Duodenal mucosa (tissue), 2 donors: ENCODE data around the gene SH2D3C.

ENCODE experiments used
- H3K27ac ChIP-seq: one replicate; pipeline ENCODE4 v1.7.0; 2013; ENCODE audit warnings: low read depth, low read length
- H3K27me3 ChIP-seq, 2 donors: one replicate each; pipeline ENCODE4 v1.7.0; 2013; ENCODE audit warnings: low read length in 2 of 2, control low read depth in 1 of 2; ENCODE audit not compliant: insufficient read depth in 2 of 2, control insufficient read depth in 1 of 2
- H3K36me3 ChIP-seq, 2 donors: one replicate each; pipeline ENCODE4 v1.7.0; 2013; ENCODE audit warnings: low read length in 2 of 2, control low read depth in 1 of 2; ENCODE audit not compliant: insufficient read depth in 2 of 2, control insufficient read depth in 1 of 2
- H3K4me1 ChIP-seq, 2 donors: one replicate each; pipeline ENCODE4 v1.7.0; 2013; ENCODE audit warnings: low read length in 2 of 2, control low read depth in 1 of 2; ENCODE audit not compliant: insufficient read depth in 2 of 2, control insufficient read depth in 1 of 2
- H3K4me3 ChIP-seq, 2 donors: one replicate each; pipeline ENCODE4 v1.7.0; 2013; ENCODE audit warnings: low read length in 2 of 2, low read depth in 1 of 2
- H3K9ac ChIP-seq, 2 donors: one replicate each; pipeline ENCODE4 v1.7.0; 2013; ENCODE audit warnings: low read length in 2 of 2, low read depth in 1 of 2
- H3K9me3 ChIP-seq, 2 donors: one replicate each; pipeline ENCODE4 v1.7.0; 2013; ENCODE audit warnings: low read length in 2 of 2, control low read depth in 1 of 2; ENCODE audit not compliant: control insufficient read depth in 1 of 2

SH2D3C gene

GRCh38 chr9:127756233-127756632 lies 22.2 kb downstream of the SH2D3C start:
- no peaks in the 10 kb centered on the region for H3K9me3 ChIP-seq
- no peak overlapping the region for H3K27ac ChIP-seq
- peaks cover 0 to 5% of the 10 kb centered on the region in 2 donors for H3K27me3 ChIP-seq
- H3K4me1 ChIP-seq = no peaks in the 10 kb centered on the region
- H3K36me3 ChIP-seq = no peaks in the 10 kb centered on the region
- no peak overlapping the region for H3K4me3 ChIP-seq
- no peak overlapping the region for H3K9ac ChIP-seq

- H3K27ac ChIP-seq = no peak overlapping the region
- no peak overlapping the region for H3K4me3 ChIP-seq
- no peaks in the 10 kb centered on the region for H3K9me3 ChIP-seq
- H3K4me1 ChIP-seq = no peaks in the 10 kb centered on the region
- H3K9ac ChIP-seq = no peak overlapping the region
- H3K36me3 ChIP-seq = peaks cover 0 to 5% of the 10 kb centered on the region in 2 donors
- H3K27me3 ChIP-seq = peaks cover 0 to 7% of the 10 kb centered on the region in 2 donors
Observed at GRCh38 chr9:127755061-127756060, 23.1 kb downstream of the SH2D3C start.

GRCh38 chr9:127754099-127755060 lies 24.1 kb downstream of the SH2D3C start:
- Histone ChIP-seq H3K9me3 (no peaks in the 10 kb centered on the region), H3K4me3 (no peak overlapping the region), H3K4me1 (no peaks in the 10 kb centered on the region), H3K27me3 (peaks cover 0 to 7% of the 10 kb centered on the region in 2 donors), H3K9ac (no peak overlapping the region), H3K27ac (no peak overlapping the region), H3K36me3 (peaks cover 0 to 9% of the 10 kb centered on the region in 2 donors)

- no peak overlapping the region for H3K9ac ChIP-seq
- peaks cover 0 to 7% of the 10 kb centered on the region in 2 donors for H3K27me3 ChIP-seq
- no peaks in the 10 kb centered on the region for H3K9me3 ChIP-seq
- H3K4me1 ChIP-seq = no peaks in the 10 kb centered on the region
- H3K36me3 ChIP-seq = peaks cover 0 to 17% of the 10 kb centered on the region in 2 donors
- H3K27ac ChIP-seq = no peak overlapping the region
- no peak overlapping the region for H3K4me3 ChIP-seq
Observed at GRCh38 chr9:127753622-127754021, 24.8 kb downstream of the SH2D3C start.

- Histone ChIP-seq H3K36me3 (peaks cover under 1 to 20% of the 10 kb centered on the region in 2 donors), H3K4me1 (no peaks in the 10 kb centered on the region), H3K27me3 (peaks cover 0 to 7% of the 10 kb centered on the region in 2 donors), H3K9me3 (no peaks in the 10 kb centered on the region), H3K27ac (no peak overlapping the region), H3K4me3 (no peak overlapping the region), H3K9ac (no peak overlapping the region)
Observed at GRCh38 chr9:127753148-127753547, 25.3 kb downstream of the SH2D3C start.

GRCh38 chr9:127751269-127752054 lies 27.0 kb downstream of the SH2D3C start:
- H3K36me3 ChIP-seq = peaks cover 4 to 24% of the 10 kb centered on the region in 2 donors
- no peak overlapping the region for H3K9ac ChIP-seq
- no peaks in the 10 kb centered on the region for H3K9me3 ChIP-seq
- H3K4me3 ChIP-seq = no peak overlapping the region
- no peak overlapping the region for H3K27ac ChIP-seq
- no peaks in the 10 kb centered on the region for H3K4me1 ChIP-seq
- H3K27me3 ChIP-seq = peaks cover 0 to 7% of the 10 kb centered on the region in 2 donors

- peaks cover 0 to 3% of the 10 kb centered on the region in 2 donors for H3K27me3 ChIP-seq
- H3K27ac ChIP-seq = no peak overlapping the region
- no peaks in the 10 kb centered on the region for H3K4me1 ChIP-seq
- no peaks in the 10 kb centered on the region for H3K9me3 ChIP-seq
- no peak overlapping the region for H3K4me3 ChIP-seq
- no peak overlapping the region for H3K9ac ChIP-seq
- H3K36me3 ChIP-seq = peaks cover 4 to 27% of the 10 kb centered on the region in 2 donors
Observed at GRCh38 chr9:127749090-127749787, 29.2 kb downstream of the SH2D3C start.

GRCh38 chr9:127746959-127747569 lies 31.4 kb downstream of the SH2D3C start:
- H3K4me3 ChIP-seq = no peak overlapping the region
- H3K27ac ChIP-seq = no peak overlapping the region
- H3K4me1 ChIP-seq = no peaks in the 10 kb centered on the region
- H3K27me3 ChIP-seq = peaks cover 7 to 8% of the 10 kb centered on the region in 2 donors
- no peak overlapping the region for H3K9ac ChIP-seq
- peaks cover 4 to 27% of the 10 kb centered on the region in 2 donors for H3K36me3 ChIP-seq
- no peaks in the 10 kb centered on the region for H3K9me3 ChIP-seq
